ENCODE data around the gene WASHC3. TPM values are rescaled to one million over a fixed set of nuclear protein-coding genes. Genes with fewer than 3 reads are reported as not detected.
"Not testable (repeated sequence)": the region's sequence is repeated elsewhere in the genome, so short reads cannot be mapped to it uniquely, and the experiment has no call there.

Gene WASHC3
- total RNA-seq, 1 donor from 2014 or later = 19.7 TPM

DNA sequence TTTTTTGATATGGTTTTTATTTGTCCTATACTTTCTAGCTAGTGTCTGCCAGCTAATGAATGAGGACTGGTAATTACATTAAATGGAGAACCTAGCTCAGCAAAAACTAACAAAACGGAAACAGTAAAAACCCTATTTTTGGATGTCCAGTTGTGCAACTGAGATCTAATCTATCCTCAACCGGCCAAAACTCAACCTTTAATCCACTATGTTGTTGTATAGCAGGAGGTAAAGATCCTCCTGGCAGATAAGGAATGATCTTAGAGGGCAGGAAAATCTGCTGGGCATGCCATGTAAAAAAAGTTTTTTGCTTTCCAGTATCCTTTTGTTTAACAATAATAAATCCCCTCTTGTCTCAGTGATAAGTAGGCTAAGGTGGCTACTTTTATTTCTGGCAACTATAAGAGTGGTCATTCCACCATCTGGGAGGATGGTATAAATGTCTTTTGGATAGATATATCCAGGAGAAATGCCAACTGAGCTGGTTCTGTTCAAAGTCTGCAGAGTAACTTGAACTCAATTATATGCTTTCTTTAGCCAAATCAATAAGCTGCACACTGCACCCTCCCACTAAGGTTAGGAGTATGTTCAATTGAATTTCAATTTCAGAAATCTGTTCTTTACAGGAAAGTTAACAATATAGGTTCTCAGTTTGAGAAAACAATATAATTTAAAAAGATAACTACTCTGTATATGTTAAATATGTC, 40.1 kb downstream of the WASHC3 start:
- no peak for DNase-seq (ENCODE audit: low spot score)
- H3K36me3 Mint-ChIP-seq (ENCODE audit: low read depth, unreplicated experiment) = no peaks in the 10 kb centered on the region
- no peaks in the 10 kb centered on the region for H3K4me1 Mint-ChIP-seq (ENCODE audit: unreplicated experiment)
- H3K4me3 Mint-ChIP-seq (ENCODE audit: unreplicated experiment) = no peak overlapping the region
- no peaks in the 10 kb centered on the region for H3K9me3 Mint-ChIP-seq (ENCODE audit: unreplicated experiment)
- no peaks in the 10 kb centered on the region for H3K27me3 Mint-ChIP-seq (ENCODE audit: unreplicated experiment)
- no peak overlapping the region for H3K27ac Mint-ChIP-seq (ENCODE audit: unreplicated experiment)
- TF ChIP-seq, protein P1, sequence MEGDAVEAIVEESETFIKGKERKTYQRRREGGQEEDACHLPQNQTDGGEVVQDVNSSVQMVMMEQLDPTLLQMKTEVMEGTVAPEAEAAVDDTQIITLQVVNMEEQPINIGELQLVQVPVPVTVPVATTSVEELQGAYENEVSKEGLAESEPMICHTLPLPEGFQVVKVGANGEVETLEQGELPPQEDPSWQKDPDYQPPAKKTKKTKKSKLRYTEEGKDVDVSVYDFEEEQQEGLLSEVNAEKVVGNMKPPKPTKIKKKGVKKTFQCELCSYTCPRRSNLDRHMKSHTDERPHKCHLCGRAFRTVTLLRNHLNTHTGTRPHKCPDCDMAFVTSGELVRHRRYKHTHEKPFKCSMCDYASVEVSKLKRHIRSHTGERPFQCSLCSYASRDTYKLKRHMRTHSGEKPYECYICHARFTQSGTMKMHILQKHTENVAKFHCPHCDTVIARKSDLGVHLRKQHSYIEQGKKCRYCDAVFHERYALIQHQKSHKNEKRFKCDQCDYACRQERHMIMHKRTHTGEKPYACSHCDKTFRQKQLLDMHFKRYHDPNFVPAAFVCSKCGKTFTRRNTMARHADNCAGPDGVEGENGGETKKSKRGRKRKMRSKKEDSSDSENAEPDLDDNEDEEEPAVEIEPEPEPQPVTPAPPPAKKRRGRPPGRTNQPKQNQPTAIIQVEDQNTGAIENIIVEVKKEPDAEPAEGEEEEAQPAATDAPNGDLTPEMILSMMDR (IDR thresholded peaks at IDR 0.05; ENCODE audit: unreplicated experiment) = no peak

DNA sequence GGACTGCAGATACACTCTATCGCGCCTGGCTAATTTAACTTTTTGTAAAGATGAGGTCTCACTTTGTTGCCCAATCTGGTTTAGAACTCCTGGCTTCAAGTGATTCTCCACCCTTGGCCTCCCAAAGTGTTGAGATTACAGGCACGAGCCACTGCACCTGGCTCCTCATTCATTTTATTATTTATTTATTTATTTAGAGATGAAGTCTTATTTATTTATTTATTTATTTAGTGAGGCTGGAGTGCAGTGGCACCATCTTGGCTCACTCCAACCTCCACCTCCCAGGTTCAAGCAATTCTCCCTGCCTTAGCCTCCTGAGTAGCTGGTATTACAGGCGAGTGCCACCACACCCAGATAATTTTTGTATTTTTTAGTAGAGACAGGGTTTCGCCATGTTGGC, 43.2 kb downstream of the WASHC3 start:
- not testable (repeated sequence) for H3K4me3 Mint-ChIP-seq (ENCODE audit: unreplicated experiment); H3K36me3 Mint-ChIP-seq (ENCODE audit: low read depth, unreplicated experiment); H3K9me3 Mint-ChIP-seq (ENCODE audit: unreplicated experiment); DNase-seq (ENCODE audit: low spot score); H3K27ac Mint-ChIP-seq (ENCODE audit: unreplicated experiment); H3K4me1 Mint-ChIP-seq (ENCODE audit: unreplicated experiment); H3K27me3 Mint-ChIP-seq (ENCODE audit: unreplicated experiment)

DNA sequence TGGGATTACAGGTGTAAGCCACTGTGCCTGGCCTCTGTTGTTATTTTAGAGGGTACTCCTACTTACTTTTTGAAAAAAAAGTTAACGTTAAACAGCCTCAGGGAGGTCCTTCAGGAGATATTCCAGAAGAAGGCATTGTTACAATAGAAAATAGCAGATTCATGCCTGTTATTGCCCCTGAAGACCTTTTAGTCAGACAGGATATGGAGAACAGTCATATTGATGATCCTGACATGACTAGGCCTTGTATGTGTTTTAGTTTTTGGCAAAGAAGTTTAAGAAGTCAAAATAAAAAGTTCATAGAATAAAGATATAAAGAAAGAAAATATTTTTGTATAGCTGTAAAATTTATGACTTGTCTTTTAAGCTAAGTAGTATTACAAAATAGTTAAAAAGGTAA, 45.3 kb downstream of the WASHC3 start:
- H3K4me3 Mint-ChIP-seq (ENCODE audit: unreplicated experiment) = no peak overlapping the region
- H3K27me3 Mint-ChIP-seq (ENCODE audit: unreplicated experiment) = no peaks in the 10 kb centered on the region
- TF ChIP-seq, protein P1 (IDR thresholded peaks at IDR 0.05; ENCODE audit: unreplicated experiment) = no peak
- no peak for DNase-seq (ENCODE audit: low spot score)
- no peaks in the 10 kb centered on the region for H3K9me3 Mint-ChIP-seq (ENCODE audit: unreplicated experiment)
- H3K36me3 Mint-ChIP-seq (ENCODE audit: low read depth, unreplicated experiment) = no peaks in the 10 kb centered on the region
- H3K27ac Mint-ChIP-seq (ENCODE audit: unreplicated experiment) = no peak overlapping the region
- H3K4me1 Mint-ChIP-seq (ENCODE audit: unreplicated experiment) = no peaks in the 10 kb centered on the region

DNA sequence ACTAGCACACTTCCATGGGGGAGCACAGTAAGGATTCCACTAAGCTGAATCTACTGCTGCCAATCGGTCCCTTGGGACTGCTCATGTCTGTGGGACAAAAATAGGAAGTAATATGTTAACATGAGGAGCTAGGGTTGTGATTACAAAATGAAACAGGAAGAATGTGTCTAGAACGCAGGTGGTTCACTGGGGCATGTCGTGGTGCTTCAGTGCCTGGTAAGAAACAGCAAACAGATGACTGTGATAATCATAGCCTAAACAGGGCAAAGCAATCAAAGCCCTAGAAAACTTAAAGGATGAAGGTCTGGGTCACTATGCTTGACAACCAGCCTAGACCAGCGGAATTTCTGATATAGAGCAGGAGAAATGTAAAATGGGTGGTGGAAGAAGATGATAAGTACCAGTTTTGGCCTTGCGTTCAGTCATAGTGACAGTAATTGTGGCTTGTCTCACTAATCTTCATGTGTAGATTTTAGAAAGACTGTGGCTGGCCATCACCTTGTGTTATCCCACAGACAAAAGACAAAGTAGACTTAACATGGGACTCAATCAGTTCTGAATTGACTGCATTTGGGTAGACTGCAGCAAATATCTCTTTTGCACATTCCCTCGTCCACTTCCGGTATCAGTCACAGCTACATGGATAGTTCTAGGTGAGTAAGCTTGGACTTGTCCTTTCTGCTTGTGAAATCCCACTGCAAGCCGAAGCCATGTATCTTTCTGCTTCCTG, 51.4 kb downstream of the WASHC3 start:
- no peaks in the 10 kb centered on the region for H3K9me3 Mint-ChIP-seq (ENCODE audit: unreplicated experiment)
- no peak overlapping the region for H3K4me3 Mint-ChIP-seq (ENCODE audit: unreplicated experiment)
- DNase-seq (ENCODE audit: low spot score) = no peak
- no peaks in the 10 kb centered on the region for H3K36me3 Mint-ChIP-seq (ENCODE audit: low read depth, unreplicated experiment)
- TF ChIP-seq, protein P1 (IDR thresholded peaks at IDR 0.05; ENCODE audit: unreplicated experiment) = no peak
- no peak overlapping the region for H3K27ac Mint-ChIP-seq (ENCODE audit: unreplicated experiment)
- no peaks in the 10 kb centered on the region for H3K27me3 Mint-ChIP-seq (ENCODE audit: unreplicated experiment)
- H3K4me1 Mint-ChIP-seq (ENCODE audit: unreplicated experiment) = no peaks in the 10 kb centered on the region

DNA sequence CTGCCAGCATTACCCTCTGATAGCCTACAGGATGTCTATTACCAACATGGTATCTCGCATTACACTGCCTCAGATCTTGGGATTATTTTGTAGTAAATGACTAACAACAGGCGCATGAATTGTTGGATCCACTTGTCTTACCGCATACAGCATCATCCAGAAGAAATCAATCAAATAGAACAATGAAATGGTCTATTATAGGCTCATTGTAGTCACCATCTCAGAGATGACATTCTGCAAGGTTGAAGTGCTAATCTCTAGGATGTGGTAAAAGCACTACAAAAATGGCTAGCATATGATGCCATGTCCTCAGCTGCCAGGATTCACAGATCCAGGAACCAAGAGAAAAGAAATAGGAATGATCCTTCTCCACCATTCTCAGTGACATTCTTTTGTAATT, 52.0 kb downstream of the WASHC3 start:
- TF ChIP-seq, protein P1 (IDR thresholded peaks at IDR 0.05; ENCODE audit: unreplicated experiment) = no peak
- peaks cover 2% of the 10 kb centered on the region for H3K4me1 Mint-ChIP-seq (ENCODE audit: unreplicated experiment)
- no peaks in the 10 kb centered on the region for H3K9me3 Mint-ChIP-seq (ENCODE audit: unreplicated experiment)
- no peak for DNase-seq (ENCODE audit: low spot score)
- no peaks in the 10 kb centered on the region for H3K27me3 Mint-ChIP-seq (ENCODE audit: unreplicated experiment)
- no peak overlapping the region for H3K4me3 Mint-ChIP-seq (ENCODE audit: unreplicated experiment)
- no peaks in the 10 kb centered on the region for H3K36me3 Mint-ChIP-seq (ENCODE audit: low read depth, unreplicated experiment)
- no peak overlapping the region for H3K27ac Mint-ChIP-seq (ENCODE audit: unreplicated experiment)

All from endothelial cell (in vitro differentiated cells).